ENCODE measurements around the gene VGLL3.

GRCh38 chr3:87033205-87033604, 42.3 kb upstream of the VGLL3 start:
- no peak for TF ChIP-seq ZNF274 (IDR thresholded peaks at IDR 0.05; ENCODE audit: low read depth, low read length)
- TF ChIP-seq YY1 (IDR thresholded peaks at IDR 0.05; ENCODE audit: insufficient read depth, insufficient read length) = no peak
